Glomerular endothelial cell (primary cell): ENCODE data around the gene ABHD17A. TPM values are rescaled to one million over a fixed set of nuclear protein-coding genes. Genes with fewer than 3 reads are reported as not detected.
"Not testable (repeated sequence)": the region's sequence is repeated elsewhere in the genome, so short reads cannot be mapped to it uniquely, and the experiment has no call there.

ENCODE experiments used
- DNase-seq: peaks from one replicate; pipeline ENCODE4 v3.0.0-alpha.2; 2011; ENCODE audit warnings: low read depth, low spot score; ENCODE audit errors: extremely low read depth
- total RNA-seq: library from RNA; depleted of rRNA; stranded (reverse); fragments of >200 nt; gene quantifications from 2 replicates; pipeline ENCODE4 v1.2.3, GENCODE V29; 2015

The ABHD17A gene
- total RNA-seq, 1 donor from 2014 or later, result 224 TPM

- DNase-seq, result no peak
Measured at GRCh38 chr19:1911098-1911497, 25.8 kb upstream of the ABHD17A start.

- DNase-seq, result no peak
Measured at GRCh38 chr19:1910177-1910576, 24.9 kb upstream of the ABHD17A start.

GRCh38 chr19:1909761-1910080 lies 24.4 kb upstream of the ABHD17A start:
- no peak for DNase-seq

- no peak for DNase-seq
Measured at GRCh38 chr19:1908364-1908678, 23.0 kb upstream of the ABHD17A start.

GRCh38 chr19:1907563-1908363 lies 22.5 kb upstream of the ABHD17A start:
- no peak for DNase-seq

- DNase-seq, result no peak
Measured at GRCh38 chr19:1906985-1907562, 21.8 kb upstream of the ABHD17A start.

- no peak for DNase-seq
Measured at GRCh38 chr19:1905863-1906375, 20.6 kb upstream of the ABHD17A start.

GRCh38 chr19:1905110-1905862 lies 20.0 kb upstream of the ABHD17A start, which contains the start of the genes ADAT3 and SCAMP4:
TSS of gene ADAT3 (plus strand) at chr19:1905399. CDS start at chr19:1912048, 6,649 bp downstream.
TSS of gene SCAMP4 (plus strand) at chr19:1905399. CDS start at chr19:1915020, 9,621 bp downstream.
- DNase-seq, result no peak

- DNase-seq, result no peak
Measured at GRCh38 chr19:1904860-1905109, 19.5 kb upstream of the ABHD17A start.

GRCh38 chr19:1902923-1903322 lies 17.6 kb upstream of the ABHD17A start:
- no peak for DNase-seq

GRCh38 chr19:1901940-1902404 lies 16.7 kb upstream of the ABHD17A start:
- DNase-seq, result no peak

GRCh38 chr19:1896508-1896907 lies 11.2 kb upstream of the ABHD17A start:
- no peak for DNase-seq

- DNase-seq, result no peak
Measured at GRCh38 chr19:1893791-1894190, 8.5 kb upstream of the ABHD17A start.

GRCh38 chr19:1889907-1890306 lies 4.6 kb upstream of the ABHD17A start:
- no peak for DNase-seq

GRCh38 chr19:1888385-1888784 lies 3.1 kb upstream of the ABHD17A start:
- no peak for DNase-seq

- DNase-seq, result not testable (repeated sequence)
Measured at GRCh38 chr19:1886360-1886759, 1.1 kb upstream of the ABHD17A start.

- no peak for DNase-seq
Measured at GRCh38 chr19:1884719-1885334, 469 bp downstream of the ABHD17A start.

- no peak for DNase-seq
Measured at GRCh38 chr19:1884291-1884718, 991 bp downstream of the ABHD17A start.

GRCh38 chr19:1883784-1884183 lies 1.5 kb downstream of the ABHD17A start:
- no peak for DNase-seq

GRCh38 chr19:1882786-1883692 lies 2.3 kb downstream of the ABHD17A start:
- DNase-seq, result no peak
